ENCODE data around the gene ZFYVE27. TPM values are rescaled to one million over a fixed set of nuclear protein-coding genes. Genes with fewer than 3 reads are reported as not detected.

ZFYVE27 gene
- total RNA-seq, 6 donors from 2014 or later, result 20.5 to 51.3 (median 26.4) TPM

DNA sequence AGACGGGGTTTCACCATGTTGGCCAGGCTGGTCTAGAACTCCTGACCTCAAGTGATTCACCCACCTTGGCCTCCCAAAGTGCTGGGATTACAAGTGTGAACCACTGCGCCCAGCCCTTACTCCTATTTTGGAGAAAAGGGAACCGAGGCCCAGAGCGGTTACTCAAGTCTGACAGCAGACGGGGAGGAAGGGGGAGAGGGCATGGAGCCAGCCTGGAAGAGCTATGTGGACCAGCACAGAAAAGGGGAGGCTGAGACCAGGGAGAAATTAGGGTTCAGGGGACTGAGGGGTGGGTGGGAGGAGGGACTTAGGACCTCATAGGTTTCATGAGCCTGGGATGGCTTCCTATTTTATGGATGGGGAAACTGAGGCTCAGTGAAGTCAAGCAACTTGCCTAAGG is 33.3 kb downstream of the ZFYVE27 start:
- Histone ChIP-seq H3K27me3 (peaks cover 0 to 14% (median 5%) of the 10 kb centered on the region in 4 donors), H3K4me1 (peaks cover 7 to 18% (median 11%) of the 10 kb centered on the region in 4 donors), H3K4me3 (no peak overlapping the region), H3K36me3 (no peaks in the 10 kb centered on the region), H3K9me3 (no peaks in the 10 kb centered on the region), H3K27ac (no peak overlapping the region)
- no peak for TF ChIP-seq POLR2AphosphoS5 (IDR thresholded peaks at IDR 0.05)
- no peak for TF ChIP-seq EP300 (IDR thresholded peaks at IDR 0.05)
- no peak for TF ChIP-seq POLR2A (IDR thresholded peaks at IDR 0.05)
- TF ChIP-seq, protein P1, sequence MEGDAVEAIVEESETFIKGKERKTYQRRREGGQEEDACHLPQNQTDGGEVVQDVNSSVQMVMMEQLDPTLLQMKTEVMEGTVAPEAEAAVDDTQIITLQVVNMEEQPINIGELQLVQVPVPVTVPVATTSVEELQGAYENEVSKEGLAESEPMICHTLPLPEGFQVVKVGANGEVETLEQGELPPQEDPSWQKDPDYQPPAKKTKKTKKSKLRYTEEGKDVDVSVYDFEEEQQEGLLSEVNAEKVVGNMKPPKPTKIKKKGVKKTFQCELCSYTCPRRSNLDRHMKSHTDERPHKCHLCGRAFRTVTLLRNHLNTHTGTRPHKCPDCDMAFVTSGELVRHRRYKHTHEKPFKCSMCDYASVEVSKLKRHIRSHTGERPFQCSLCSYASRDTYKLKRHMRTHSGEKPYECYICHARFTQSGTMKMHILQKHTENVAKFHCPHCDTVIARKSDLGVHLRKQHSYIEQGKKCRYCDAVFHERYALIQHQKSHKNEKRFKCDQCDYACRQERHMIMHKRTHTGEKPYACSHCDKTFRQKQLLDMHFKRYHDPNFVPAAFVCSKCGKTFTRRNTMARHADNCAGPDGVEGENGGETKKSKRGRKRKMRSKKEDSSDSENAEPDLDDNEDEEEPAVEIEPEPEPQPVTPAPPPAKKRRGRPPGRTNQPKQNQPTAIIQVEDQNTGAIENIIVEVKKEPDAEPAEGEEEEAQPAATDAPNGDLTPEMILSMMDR (IDR thresholded peaks at IDR 0.05), result no peak
- ATAC-seq (ENCODE audit: low FRiP score in 2 of 2), result no peak
- 53 to 73% methylated on average over 5 of the region's 5 CpGs for WGBS, 2 donors
- no peak for DNase-seq

DNA sequence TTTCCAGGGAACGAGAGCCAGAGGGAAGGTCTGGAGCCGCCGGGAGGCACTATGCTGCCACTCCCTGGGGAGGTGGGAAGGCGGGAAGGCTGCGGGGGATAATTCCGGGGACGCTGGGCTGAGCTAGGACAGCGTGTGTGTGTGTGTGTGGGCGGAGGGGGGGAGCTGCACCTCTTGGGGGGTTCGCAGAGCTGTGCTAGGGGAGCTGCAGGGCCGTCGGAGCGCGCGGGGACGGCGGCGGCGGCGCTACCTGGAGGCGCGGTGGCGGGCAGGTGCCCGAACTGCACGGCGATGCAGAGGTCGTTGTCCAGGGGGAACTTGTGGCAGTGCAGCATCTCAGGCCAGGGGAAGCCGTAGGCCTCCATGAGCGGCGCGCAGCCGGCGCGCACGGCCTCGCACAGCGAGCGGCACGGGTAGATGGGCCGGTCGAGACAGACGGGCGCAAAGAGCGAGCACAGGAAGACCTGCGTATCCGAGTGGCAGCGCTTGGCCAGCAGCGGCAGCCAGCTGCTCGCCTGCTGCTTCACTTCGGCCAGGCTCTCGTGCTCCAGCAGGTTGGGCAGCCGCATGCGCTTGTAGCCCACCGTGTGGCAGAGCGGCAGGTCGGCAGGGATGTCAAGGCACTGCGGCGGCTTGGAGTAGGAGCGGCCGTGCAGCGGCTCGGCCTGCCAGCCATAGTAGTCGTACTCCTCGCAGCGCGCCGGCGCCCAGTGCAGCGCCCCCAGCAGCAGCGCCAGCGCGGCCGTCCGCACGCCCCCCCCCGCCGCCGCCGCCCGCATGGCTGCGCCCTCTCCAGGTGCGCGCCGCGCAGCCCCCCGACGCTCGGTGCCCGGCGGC is 34.3 kb downstream of the ZFYVE27 start:
- peaks cover 0 to 14% (median 5%) of the 10 kb centered on the region in 4 donors for H3K27me3 ChIP-seq

DNA sequence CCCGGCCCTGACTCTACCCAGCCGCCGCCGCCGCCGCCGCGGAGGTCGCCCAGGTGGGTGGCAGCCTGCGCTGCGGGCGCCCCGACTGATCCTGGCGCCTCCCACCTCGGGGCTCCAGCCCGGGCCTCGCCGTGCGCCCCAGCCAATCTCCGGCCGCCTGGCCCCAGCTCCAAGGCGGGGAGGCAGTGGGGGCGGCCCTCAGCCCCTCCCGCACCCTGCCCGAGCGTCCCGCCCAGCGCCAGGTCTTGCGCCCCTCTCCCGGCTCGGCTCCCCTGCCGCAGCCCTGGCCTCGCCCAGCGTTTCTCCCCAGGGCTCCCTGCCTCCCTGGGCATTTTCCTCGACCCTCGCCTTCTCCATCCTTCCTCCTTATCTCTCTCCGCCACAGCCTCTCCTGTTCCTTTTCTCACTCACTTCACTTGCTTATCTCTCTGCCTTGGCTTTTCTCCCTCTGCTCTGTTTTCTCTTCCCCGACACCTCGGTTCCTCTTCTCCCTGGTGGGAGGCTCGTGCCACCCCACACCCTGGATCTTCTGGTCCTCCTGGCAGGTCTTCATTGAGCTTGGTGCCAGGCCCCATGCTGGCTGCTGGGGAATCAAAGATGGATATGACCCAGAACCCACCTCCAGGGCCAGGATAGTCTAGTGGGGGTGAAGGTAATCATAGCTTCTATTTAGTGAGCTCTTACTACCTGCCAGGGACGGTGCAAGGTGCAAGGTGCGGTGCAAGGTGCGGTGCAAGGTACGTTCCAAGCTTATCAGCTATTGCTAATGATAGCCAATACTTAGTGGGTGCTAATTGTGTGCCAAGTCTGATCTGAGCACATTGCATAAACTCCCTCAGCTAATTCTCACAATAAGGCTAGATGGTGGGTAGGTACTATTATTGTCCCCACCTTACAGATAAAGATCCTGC is 35.2 kb downstream of the ZFYVE27 start, which contains the start of gene SFRP5:
SFRP5 (minus strand) TSS at position 87 of the 911 bp plus-strand sequence. CDS start 166 bp downstream, outside the sequence.
- no peaks in the 10 kb centered on the region for H3K9me3 ChIP-seq
- DNase-seq (peak in 1 of 2 donors; percentile 81), ATAC-seq (ENCODE audit: low FRiP score in 2 of 2) (no peak)
- H3K36me3 ChIP-seq, result no peaks in the 10 kb centered on the region
- peaks cover 7 to 18% (median 11%) of the 10 kb centered on the region in 4 donors for H3K4me1 ChIP-seq
- H3K27ac ChIP-seq, result no peak within 1 kb of the TSS
- no peak for TF ChIP-seq EP300 (IDR thresholded peaks at IDR 0.05)
- TF ChIP-seq POLR2A (IDR thresholded peaks at IDR 0.05), result no peak
- peak within 1 kb of the TSS in 3 of 4 donors; percentile 25 to 44 (median 39) for H3K4me3 ChIP-seq
- H3K27me3 ChIP-seq, result peaks cover 0 to 14% (median 5%) of the 10 kb centered on the region in 4 donors
- WGBS, 2 donors, result 19 to 21% methylated on average over 18 to 29 of the region's 44 CpGs

More for the DNA sequence above, 34.3 kb downstream of the ZFYVE27 start:
- ATAC-seq (ENCODE audit: low FRiP score in 2 of 2) (no peak), DNase-seq (peak in 1 of 2 donors; percentile 85)
- no peaks in the 10 kb centered on the region for H3K9me3 ChIP-seq
- TF ChIP-seq POLR2AphosphoS5 (IDR thresholded peaks at IDR 0.05) (no peak), EP300 (IDR thresholded peaks at IDR 0.05) (no peak), POLR2A (IDR thresholded peaks at IDR 0.05) (no peak)
- TF ChIP-seq, protein P1 (IDR thresholded peaks at IDR 0.05), result no peak
- no peaks in the 10 kb centered on the region for H3K36me3 ChIP-seq
- 0 to 5% methylated on average over 5 to 50 of the region's 90 CpGs for WGBS, 2 donors
- H3K4me1 ChIP-seq, result peaks cover 7 to 18% (median 11%) of the 10 kb centered on the region in 4 donors
- H3K27ac ChIP-seq, result no peak overlapping the region
- H3K4me3 ChIP-seq, result peak overlapping the region in 3 of 4 donors; percentile 25 to 44 (median 39)

DNA sequence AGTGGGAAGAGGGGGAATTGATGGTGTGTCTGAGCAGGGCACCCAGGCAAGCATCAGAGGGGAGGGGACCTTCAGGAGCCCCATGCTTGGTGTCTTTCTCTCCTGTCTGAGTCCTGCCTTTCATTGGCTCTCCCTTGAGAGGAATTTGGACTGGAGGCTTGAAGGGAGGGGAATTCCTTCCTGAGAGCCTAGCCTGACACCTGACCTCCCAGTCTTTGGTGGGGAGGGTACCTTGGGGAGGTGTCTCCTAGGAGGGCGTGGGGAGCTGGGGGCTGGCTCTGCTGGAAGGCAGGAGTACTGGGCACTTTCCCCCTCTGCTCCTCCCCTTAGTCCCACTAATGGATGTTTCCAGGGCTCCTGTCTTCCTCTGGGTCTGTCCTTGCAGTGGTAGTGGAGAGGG is 36.2 kb downstream of the ZFYVE27 start:
- no peaks in the 10 kb centered on the region for H3K36me3 ChIP-seq
- no peak for ATAC-seq (ENCODE audit: low FRiP score in 2 of 2)
- H3K27ac ChIP-seq, result no peak overlapping the region
- DNase-seq, result no peak
- WGBS, 2 donors, result 80 to 82% methylated on average over 1 of the region's 1 CpG
- H3K4me3 ChIP-seq, result no peak overlapping the region
- TF ChIP-seq POLR2AphosphoS5 (IDR thresholded peaks at IDR 0.05) (no peak), POLR2A (IDR thresholded peaks at IDR 0.05) (no peak), EP300 (IDR thresholded peaks at IDR 0.05) (no peak)
- TF ChIP-seq, protein P1 (IDR thresholded peaks at IDR 0.05), result no peak
- H3K9me3 ChIP-seq, result no peaks in the 10 kb centered on the region
- H3K4me1 ChIP-seq, result peaks cover 7 to 18% (median 11%) of the 10 kb centered on the region in 4 donors
- peaks cover 0 to 14% (median 5%) of the 10 kb centered on the region in 4 donors for H3K27me3 ChIP-seq
